Fibroblast of pulmonary artery (primary cell): ENCODE results near the gene ST8SIA2.
"Not testable (repeated sequence)": the region's sequence is repeated elsewhere in the genome, so short reads cannot be mapped to it uniquely, and the experiment has no call there.

Experiments used
- DNase-seq: peaks from one replicate; pipeline ENCODE4 v3.0.0-alpha.2; 2010; ENCODE audit warnings: low read depth
- H3K4me3 ChIP-seq: replicated peaks from 2 replicates; pipeline ENCODE4 v1.5.1; 2011; ENCODE audit warnings: low read depth, mild to moderate bottlenecking, control low read depth, low read length, moderate library complexity
- TF ChIP-seq, protein P1 (sequence below): IDR thresholded peaks from 2 replicates; pipeline ENCODE4 v1.5.1; 2011; ENCODE audit warnings: mild to moderate bottlenecking, control low read depth, low read length, inconsistent platforms; ENCODE audit errors: missing control alignments

ST8SIA2 gene

DNA sequence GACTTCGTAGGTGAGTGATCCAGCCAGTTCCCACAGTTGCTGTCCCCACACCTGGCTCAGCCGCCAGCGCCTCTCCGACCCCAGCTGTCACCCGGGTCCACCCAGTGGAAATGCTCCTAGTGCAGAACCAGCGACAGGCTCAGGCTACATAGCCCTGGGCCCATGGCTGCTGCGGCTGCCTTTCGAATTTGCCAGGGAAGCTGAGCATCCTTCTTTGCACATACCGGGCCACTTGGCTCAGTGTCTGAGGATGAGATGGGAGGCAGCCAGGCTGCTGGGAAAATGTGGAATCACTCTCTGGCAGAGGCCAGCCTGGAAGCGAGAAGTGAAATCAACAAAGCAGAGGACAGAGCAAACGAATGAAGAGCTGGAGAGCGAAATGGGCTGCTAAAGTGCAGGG is 80.1 kb downstream of the ST8SIA2 start:
- no peak overlapping the region for H3K4me3 ChIP-seq
- no peak for DNase-seq
- TF ChIP-seq, protein P1, sequence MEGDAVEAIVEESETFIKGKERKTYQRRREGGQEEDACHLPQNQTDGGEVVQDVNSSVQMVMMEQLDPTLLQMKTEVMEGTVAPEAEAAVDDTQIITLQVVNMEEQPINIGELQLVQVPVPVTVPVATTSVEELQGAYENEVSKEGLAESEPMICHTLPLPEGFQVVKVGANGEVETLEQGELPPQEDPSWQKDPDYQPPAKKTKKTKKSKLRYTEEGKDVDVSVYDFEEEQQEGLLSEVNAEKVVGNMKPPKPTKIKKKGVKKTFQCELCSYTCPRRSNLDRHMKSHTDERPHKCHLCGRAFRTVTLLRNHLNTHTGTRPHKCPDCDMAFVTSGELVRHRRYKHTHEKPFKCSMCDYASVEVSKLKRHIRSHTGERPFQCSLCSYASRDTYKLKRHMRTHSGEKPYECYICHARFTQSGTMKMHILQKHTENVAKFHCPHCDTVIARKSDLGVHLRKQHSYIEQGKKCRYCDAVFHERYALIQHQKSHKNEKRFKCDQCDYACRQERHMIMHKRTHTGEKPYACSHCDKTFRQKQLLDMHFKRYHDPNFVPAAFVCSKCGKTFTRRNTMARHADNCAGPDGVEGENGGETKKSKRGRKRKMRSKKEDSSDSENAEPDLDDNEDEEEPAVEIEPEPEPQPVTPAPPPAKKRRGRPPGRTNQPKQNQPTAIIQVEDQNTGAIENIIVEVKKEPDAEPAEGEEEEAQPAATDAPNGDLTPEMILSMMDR = no peak

DNA sequence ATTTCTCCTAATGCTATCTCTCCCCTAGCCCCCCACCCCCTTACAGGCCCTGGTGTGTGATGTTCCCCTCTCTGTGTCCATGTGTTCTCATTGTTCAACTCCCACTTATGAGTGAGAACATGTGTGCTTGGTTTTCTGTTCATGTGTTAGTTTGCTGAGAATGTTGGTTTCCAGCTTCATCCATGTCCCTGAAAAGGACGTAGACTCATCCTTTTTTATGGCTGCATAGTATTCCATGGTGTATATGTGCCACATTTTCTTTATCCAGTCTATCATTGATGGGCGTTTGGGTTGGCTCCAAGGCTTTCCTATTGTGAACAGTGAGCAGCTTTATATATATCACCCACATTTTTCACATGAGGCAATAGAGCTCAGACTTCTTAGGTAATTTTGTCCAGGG is 86.0 kb downstream of the ST8SIA2 start:
- H3K4me3 ChIP-seq, DNase-seq: not testable (repeated sequence)

DNA sequence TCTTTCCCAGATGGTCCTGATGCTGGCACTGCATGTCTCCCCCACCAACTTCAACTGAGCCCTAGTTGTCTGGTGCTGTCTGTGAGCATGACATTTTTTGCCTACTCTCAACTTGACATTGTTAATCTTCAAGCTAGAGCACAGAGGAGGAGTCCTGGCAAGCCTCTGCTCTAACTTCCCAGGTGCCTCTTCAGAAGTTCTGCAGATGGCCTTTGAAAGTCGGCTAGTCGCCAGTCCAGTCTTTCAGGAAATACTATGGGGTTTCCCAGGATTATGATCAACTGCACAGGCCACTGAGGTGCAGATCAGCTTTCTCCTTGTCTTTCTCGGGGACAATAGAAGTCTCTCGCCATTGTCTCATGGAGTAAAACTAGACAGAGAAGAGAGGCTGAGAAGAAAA is 86.7 kb downstream of the ST8SIA2 start:
- TF ChIP-seq, protein P1 = no peak
- DNase-seq = no peak

DNA sequence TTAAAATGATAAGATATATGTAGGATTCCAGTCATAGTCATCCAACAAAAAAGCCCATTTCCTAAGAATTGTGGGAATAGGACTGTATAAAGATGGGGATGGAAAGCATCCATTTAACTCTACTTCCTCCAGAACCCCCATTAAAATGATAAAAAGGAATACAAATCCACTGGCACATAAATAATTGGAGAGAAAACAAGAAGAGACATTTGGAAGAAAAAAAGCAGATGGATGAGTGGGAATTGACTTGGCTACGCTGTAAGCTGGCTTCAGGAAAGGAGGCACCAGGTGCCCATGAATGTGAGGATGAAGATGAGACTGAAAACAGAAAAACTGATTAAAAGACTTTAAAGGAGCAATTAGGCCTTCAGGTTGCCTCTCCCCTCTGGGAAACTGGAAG is 91.8 kb downstream of the ST8SIA2 start:
- no peak for DNase-seq
- TF ChIP-seq, protein P1 = no peak
- H3K4me3 ChIP-seq = no peak overlapping the region

More for the DNA sequence above, 86.7 kb downstream of the ST8SIA2 start:
- no peak overlapping the region for H3K4me3 ChIP-seq

DNA sequence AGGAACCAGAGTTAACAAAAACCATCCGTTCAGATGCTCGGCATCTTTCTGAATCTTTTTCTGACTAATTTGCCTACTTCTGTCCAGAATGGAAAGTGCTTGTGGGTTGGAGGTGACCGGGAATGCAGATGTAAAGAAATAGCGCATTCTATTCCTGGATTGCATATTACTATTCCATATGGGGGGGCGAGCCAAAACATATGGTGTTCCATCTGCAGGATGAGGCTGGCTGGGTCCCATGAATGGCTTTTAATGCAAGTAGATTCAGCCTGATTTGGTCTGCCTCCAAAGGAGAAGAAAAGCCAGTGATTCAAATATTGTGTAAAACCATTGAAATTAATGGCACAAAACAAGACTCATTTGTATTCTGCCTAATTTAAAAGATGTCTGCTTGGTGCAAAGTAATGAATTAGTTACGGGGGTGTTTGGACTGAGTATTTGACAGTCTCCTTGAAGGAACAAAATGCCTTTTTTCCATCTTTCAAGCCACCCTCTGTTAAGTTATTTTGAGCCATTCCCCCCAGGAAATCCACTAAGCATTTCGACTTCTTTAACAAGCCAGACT is 99.0 kb downstream of the ST8SIA2 start:
- TF ChIP-seq, protein P1 = no peak
- H3K4me3 ChIP-seq = no peak overlapping the region
- DNase-seq = no peak

DNA sequence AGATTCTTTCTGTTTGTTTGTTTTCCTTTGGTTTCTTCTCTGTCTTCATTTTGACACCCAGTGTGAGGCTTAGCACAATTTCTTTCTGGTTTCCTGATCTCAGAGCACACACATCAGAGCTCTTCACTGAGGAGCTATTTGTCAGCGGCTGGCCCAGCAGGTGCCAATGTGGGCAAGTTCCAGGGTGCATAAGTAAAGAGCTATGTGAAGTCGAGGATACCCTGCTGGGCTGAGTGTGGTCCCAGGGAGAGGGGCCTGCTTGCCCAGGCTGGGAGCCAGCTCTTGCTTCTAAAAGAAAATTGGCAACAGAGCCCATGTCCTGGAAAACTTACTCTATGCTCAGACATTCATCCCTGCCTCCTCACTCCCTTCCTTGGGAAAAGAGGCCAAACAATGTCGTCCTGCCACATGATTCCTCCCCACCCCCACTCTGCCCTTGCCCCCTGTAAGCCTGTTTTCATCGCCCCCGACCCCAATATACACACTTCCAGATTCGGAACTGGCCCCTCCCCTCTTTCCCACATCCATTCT is 101.2 kb downstream of the ST8SIA2 start:
- H3K4me3 ChIP-seq = no peak overlapping the region
- DNase-seq = no peak
- TF ChIP-seq, protein P1 = no peak

DNA sequence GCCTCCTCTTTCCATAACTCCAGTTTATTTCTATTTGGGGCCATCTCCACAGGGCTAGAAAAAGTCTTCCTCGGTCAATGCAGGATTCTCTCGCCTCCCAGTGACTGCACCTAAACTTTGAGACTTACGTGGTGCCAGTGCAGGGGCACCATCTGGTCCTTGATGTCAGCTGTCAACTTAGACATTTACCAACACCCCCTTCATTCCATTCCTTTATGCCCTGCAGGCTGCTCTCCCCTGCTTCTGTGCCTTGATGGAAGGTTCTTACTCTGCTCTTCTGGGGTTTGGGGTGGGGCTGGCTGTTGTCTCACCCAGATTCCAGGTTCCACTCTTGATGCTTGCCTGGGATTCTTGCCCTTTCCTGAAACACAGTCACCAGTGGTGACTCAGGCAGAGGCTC is 101.8 kb downstream of the ST8SIA2 start:
- TF ChIP-seq, protein P1 = no peak
- no peak for DNase-seq

More for the DNA sequence above, 101.8 kb downstream of the ST8SIA2 start:
- no peak overlapping the region for H3K4me3 ChIP-seq
